ENCODE measurements around the gene CCDC63. TPM values are rescaled to one million over a fixed set of nuclear protein-coding genes. Genes with fewer than 3 reads are reported as not detected.

The CCDC63 gene
- total RNA-seq, 1 experiment from 2014 or later, result not detected

DNA sequence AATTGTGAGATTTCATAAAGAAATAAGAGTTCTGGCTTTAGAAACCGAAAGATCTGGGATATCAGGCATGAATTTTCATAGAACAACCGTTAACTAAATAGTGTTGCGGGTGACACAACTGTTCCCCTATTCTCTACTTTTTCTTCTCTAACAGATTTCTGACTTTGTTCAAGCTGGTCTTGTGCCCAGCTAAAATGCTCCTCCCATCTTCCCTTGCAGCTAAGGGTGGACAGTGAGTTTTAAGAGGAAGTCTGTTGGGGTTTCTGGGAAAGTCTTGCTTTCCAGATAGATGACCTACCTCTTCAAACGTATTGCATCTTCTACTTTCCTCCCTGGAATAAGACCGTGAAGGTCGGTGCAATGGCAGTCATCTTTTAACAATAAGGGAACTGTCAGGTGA, 18.7 kb downstream of the CCDC63 start:
- in situ Hi-C loops (cut with HindIII; ENCODE audit: low pct_unique_long_range_greater_than_20kb, low sequenced_read_pairs), result no loop called here
- H3K9me3 ChIP-seq (ENCODE audit: control insufficient read depth, insufficient read depth, low read depth, low read length), result no peaks in the 10 kb centered on the region
- no peaks in the 10 kb centered on the region for H3K4me1 ChIP-seq (ENCODE audit: control insufficient read depth, insufficient read depth, low read length)
- TF ChIP-seq SIN3A (IDR thresholded peaks at IDR 0.05; ENCODE audit: borderline replicate concordance, insufficient read depth, low read depth, low read length), result no peak
- intact Hi-C loops (cut with micrococcal nuclease; ENCODE audit: unreplicated experiment), result no loop called here
- H3K4me3 ChIP-seq (ENCODE audit: low read depth in 2 of 2, low read length in 2 of 2), result no peak overlapping the region
- no TSS peak for BruUV-seq (replicated peaks)
- CTCF ChIA-PET, result interaction anchor here (0.8 kb wide), 1 partner anchor 873 kb away, joined by 4 read pairs; no protein-coding TSS in a partner anchor
- no peak for ATAC-seq
- H3K27ac ChIP-seq (ENCODE audit: low read length), result no peak overlapping the region
- H3K36me3 ChIP-seq (ENCODE audit: control insufficient read depth, insufficient read depth, low read length), result no peaks in the 10 kb centered on the region
- POLR2A ChIA-PET, result interaction anchor here (0.7 kb wide), 1 partner anchor 17 kb away, joined by 6 read pairs; no protein-coding TSS in a partner anchor
- no peaks in the 10 kb centered on the region for H3K27me3 ChIP-seq (ENCODE audit: control insufficient read depth, insufficient read depth, low read length)
- no peak for DNase-seq (ENCODE audit: low read depth, low spot score)

DNA sequence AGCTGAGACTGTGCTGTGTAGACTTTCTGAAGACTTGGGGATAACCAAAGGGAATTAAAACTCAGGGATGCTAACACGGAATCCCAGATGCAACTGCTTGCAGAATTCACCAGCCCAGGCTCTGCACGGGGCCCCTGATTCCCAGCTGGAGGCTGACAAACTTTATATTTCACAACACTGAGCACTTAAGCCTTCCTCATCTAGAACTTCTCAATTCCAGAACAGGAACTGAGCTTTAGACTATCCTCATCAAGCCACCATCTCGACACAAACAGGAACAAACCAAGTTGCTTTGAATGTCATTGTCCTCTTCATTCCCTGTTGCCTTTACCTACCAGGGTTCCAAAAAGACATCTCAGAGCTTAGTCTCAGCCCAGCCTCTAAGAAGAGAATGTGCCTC, 22.2 kb downstream of the CCDC63 start:
- no peak overlapping the region for H3K27ac ChIP-seq (ENCODE audit: low read length)
- no peaks in the 10 kb centered on the region; the same call in 1 of the 2 replicates for H3K27me3 ChIP-seq (ENCODE audit: control insufficient read depth, insufficient read depth, low read length)
- H3K9me3 ChIP-seq (ENCODE audit: control insufficient read depth, insufficient read depth, low read depth, low read length), result no peaks in the 10 kb centered on the region
- no TSS peak for BruUV-seq (replicated peaks)
- ChIA-PET POLR2A (interaction anchor here (0.6 kb wide), 1 partner anchor 165 kb away, joined by 3 read pairs; no protein-coding TSS in a partner anchor), CTCF (interaction anchor here (0.6 kb wide), 1 partner anchor 401 kb away, joined by 4 read pairs; the partner anchor contains the start of gene GPN3)
- ATAC-seq (no peak), DNase-seq (ENCODE audit: low read depth, low spot score) (no peak)
- H3K4me3 ChIP-seq (ENCODE audit: low read depth in 2 of 2, low read length in 2 of 2), result no peak overlapping the region
- intact Hi-C loops (cut with micrococcal nuclease; ENCODE audit: unreplicated experiment), result no loop called here
- TF ChIP-seq SIN3A (IDR thresholded peaks at IDR 0.05; ENCODE audit: borderline replicate concordance, insufficient read depth, low read depth, low read length) (no peak), REST (IDR thresholded peaks at IDR 0.05; ENCODE audit: insufficient read depth in 1 of 2, low read depth in 2 of 2, low read length in 1 of 2) (no peak), TCF7L2 (IDR thresholded peaks at IDR 0.05; ENCODE audit: low read depth, low read length) (no peak), POLR2AphosphoS5 (IDR thresholded peaks at IDR 0.05; ENCODE audit: low read depth, low read length) (no peak)
- TF ChIP-seq, protein P1, sequence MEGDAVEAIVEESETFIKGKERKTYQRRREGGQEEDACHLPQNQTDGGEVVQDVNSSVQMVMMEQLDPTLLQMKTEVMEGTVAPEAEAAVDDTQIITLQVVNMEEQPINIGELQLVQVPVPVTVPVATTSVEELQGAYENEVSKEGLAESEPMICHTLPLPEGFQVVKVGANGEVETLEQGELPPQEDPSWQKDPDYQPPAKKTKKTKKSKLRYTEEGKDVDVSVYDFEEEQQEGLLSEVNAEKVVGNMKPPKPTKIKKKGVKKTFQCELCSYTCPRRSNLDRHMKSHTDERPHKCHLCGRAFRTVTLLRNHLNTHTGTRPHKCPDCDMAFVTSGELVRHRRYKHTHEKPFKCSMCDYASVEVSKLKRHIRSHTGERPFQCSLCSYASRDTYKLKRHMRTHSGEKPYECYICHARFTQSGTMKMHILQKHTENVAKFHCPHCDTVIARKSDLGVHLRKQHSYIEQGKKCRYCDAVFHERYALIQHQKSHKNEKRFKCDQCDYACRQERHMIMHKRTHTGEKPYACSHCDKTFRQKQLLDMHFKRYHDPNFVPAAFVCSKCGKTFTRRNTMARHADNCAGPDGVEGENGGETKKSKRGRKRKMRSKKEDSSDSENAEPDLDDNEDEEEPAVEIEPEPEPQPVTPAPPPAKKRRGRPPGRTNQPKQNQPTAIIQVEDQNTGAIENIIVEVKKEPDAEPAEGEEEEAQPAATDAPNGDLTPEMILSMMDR (IDR thresholded peaks at IDR 0.05), result no peak
- H3K4me1 ChIP-seq (ENCODE audit: control insufficient read depth, insufficient read depth, low read length), result no peaks in the 10 kb centered on the region
- H3K36me3 ChIP-seq (ENCODE audit: control insufficient read depth, insufficient read depth, low read length), result no peaks in the 10 kb centered on the region
- in situ Hi-C loops (cut with HindIII; ENCODE audit: low pct_unique_long_range_greater_than_20kb, low sequenced_read_pairs), result no loop called here

DNA sequence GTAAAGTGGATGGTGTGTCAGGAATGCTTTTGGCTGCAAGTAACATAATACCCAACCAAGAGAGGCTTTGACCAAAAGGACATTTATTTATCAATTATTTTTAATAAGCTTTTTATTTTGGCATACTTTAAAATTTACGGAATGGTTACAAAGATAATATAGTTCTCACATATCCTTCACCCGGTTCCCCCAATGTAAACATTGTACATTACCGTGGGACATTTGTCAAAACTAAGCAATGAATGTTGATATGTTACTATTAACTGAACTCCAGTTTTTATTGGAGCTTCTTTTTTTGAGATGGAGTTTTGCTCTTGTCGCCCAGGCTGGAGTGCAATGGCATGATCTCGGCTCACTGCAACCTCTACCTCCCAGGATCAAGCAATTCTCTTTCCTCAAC, 23.0 kb downstream of the CCDC63 start:
- ChIA-PET POLR2A (no interaction called here), CTCF (no interaction called here)
- intact Hi-C loops (cut with micrococcal nuclease; ENCODE audit: unreplicated experiment) (no loop called here), in situ Hi-C loops (cut with HindIII; ENCODE audit: low pct_unique_long_range_greater_than_20kb, low sequenced_read_pairs) (no loop called here)
- Histone ChIP-seq H3K36me3 (ENCODE audit: control insufficient read depth, insufficient read depth, low read length) (no peaks in the 10 kb centered on the region), H3K4me3 (ENCODE audit: low read depth in 2 of 2, low read length in 2 of 2) (no peak overlapping the region), H3K27me3 (ENCODE audit: control insufficient read depth, insufficient read depth, low read length) (peaks cover 2% of the 10 kb centered on the region; the same call in 1 of the 2 replicates), H3K4me1 (ENCODE audit: control insufficient read depth, insufficient read depth, low read length) (no peaks in the 10 kb centered on the region), H3K9me3 (ENCODE audit: control insufficient read depth, insufficient read depth, low read depth, low read length) (no peaks in the 10 kb centered on the region), H3K27ac (ENCODE audit: low read length) (no peak overlapping the region)
- ATAC-seq (no peak), DNase-seq (ENCODE audit: low read depth, low spot score) (no peak)
- TF ChIP-seq, protein P1 (IDR thresholded peaks at IDR 0.05), result no peak
- TF ChIP-seq SIN3A (IDR thresholded peaks at IDR 0.05; ENCODE audit: borderline replicate concordance, insufficient read depth, low read depth, low read length), result no peak
- no peak for TF ChIP-seq REST (IDR thresholded peaks at IDR 0.05; ENCODE audit: insufficient read depth in 1 of 2, low read depth in 2 of 2, low read length in 1 of 2)
- no peak for TF ChIP-seq TCF7L2 (IDR thresholded peaks at IDR 0.05; ENCODE audit: low read depth, low read length)
- no peak for TF ChIP-seq POLR2AphosphoS5 (IDR thresholded peaks at IDR 0.05; ENCODE audit: low read depth, low read length)
- BruUV-seq (replicated peaks), result no TSS peak

Measured in Panc1 (cell line).